DOHH2 (cell line): ENCODE measurements around the gene NFKBIZ.

Source experiments
- H3F3A ChIP-seq: fragments of 200-600 bp; sonication (generic), shearing (Covaris generic); 2 replicates; pipeline ENCODE4 v1.6.0; 2016; ENCODE audit warnings: antibody characterized with exemption, mild to moderate bottlenecking; ENCODE audit not compliant: control insufficient read depth, insufficient read depth
- H3K27ac ChIP-seq: fragments of 200-600 bp; sonication (generic); 2 replicates; pipeline ENCODE4 v1.5.1; 2014; ENCODE audit warnings: low read depth, mild to moderate bottlenecking, low read length, moderate library complexity
- H3K27me3 ChIP-seq: fragments of 200-600 bp; sonication (generic); 2 replicates; pipeline ENCODE4 v1.6.1; 2014; ENCODE audit warnings: mild to moderate bottlenecking, low read length, mixed read lengths; ENCODE audit not compliant: control insufficient read depth
- H3K36me3 ChIP-seq: fragments of 200-600 bp; sonication (generic); 2 replicates; pipeline ENCODE4 v1.6.1; 2014; ENCODE audit warnings: mild to moderate bottlenecking, low read length, moderate library complexity, mixed read lengths; ENCODE audit not compliant: control insufficient read depth
- H3K4me1 ChIP-seq: fragments of 200-600 bp; sonication (generic); 2 replicates; pipeline ENCODE4 v1.6.1; 2014; ENCODE audit warnings: mild to moderate bottlenecking, low read length, mixed read lengths; ENCODE audit not compliant: control insufficient read depth
- H3K4me2 ChIP-seq: fragments of 200-600 bp; sonication (generic); 2 replicates; pipeline ENCODE4 v1.6.0; 2014; ENCODE audit warnings: mild to moderate bottlenecking, low read length, moderate library complexity
- H3K4me3 ChIP-seq: fragments of 200-600 bp; sonication (generic); 2 replicates; pipeline ENCODE4 v1.5.1; 2014; ENCODE audit warnings: mild to moderate bottlenecking, low read length, mixed read lengths
- H3K79me2 ChIP-seq: fragments of 200-600 bp; sonication (generic); 2 replicates; pipeline ENCODE4 v1.6.1; 2014; ENCODE audit warnings: mild to moderate bottlenecking, low read length, mixed read lengths; ENCODE audit not compliant: control insufficient read depth
- H3K9me2 ChIP-seq: fragments of 200-600 bp; sonication (generic); replicated peaks from 2 replicates; pipeline ENCODE4 v1.6.1; 2014; ENCODE audit warnings: mild to moderate bottlenecking, low read length, mixed read lengths; ENCODE audit not compliant: control insufficient read depth
- H3K9me3 ChIP-seq: fragments of 200-600 bp; sonication (generic); 2 replicates; pipeline ENCODE4 v1.6.1; 2014; ENCODE audit warnings: antibody characterized with exemption, low read length, mixed read lengths; ENCODE audit not compliant: control insufficient read depth, insufficient read depth
- H4K20me1 ChIP-seq: fragments of 200-600 bp; sonication (generic); 2 replicates; pipeline ENCODE4 v1.6.0; 2014; ENCODE audit warnings: low read depth, mild to moderate bottlenecking, antibody characterized with exemption, low read length, moderate library complexity; ENCODE audit not compliant: control insufficient read depth, insufficient read depth
- CTCF ChIP-seq: fragments of 200-600 bp; sonication (generic); IDR thresholded peaks from one replicate; pipeline ENCODE4 v1.5.1; 2014; ENCODE audit warnings: antibody characterized with exemption, mild to moderate bottlenecking, low read depth, low read length; ENCODE audit not compliant: poor library complexity, severe bottlenecking
- EZH2phosphoT487 ChIP-seq: fragments of 200-600 bp; sonication (generic); IDR thresholded peaks from 2 replicates; pipeline ENCODE4 v1.6.1; 2017; ENCODE audit warnings: borderline replicate concordance, mild to moderate bottlenecking, antibody characterized with exemption, low read length, moderate library complexity, mixed read lengths

The NFKBIZ gene

GRCh38 chr3:101873619-101874018, 24.3 kb downstream of the NFKBIZ start:
- H3K27me3 ChIP-seq = no peaks in the 10 kb centered on the region
- peaks cover 14% of the 10 kb centered on the region for H3K4me1 ChIP-seq
- no peaks in the 10 kb centered on the region for H3F3A ChIP-seq
- no peak overlapping the region for H3K4me3 ChIP-seq
- no peak overlapping the region for H3K27ac ChIP-seq
- H3K9me2 ChIP-seq = no peaks in the 10 kb centered on the region
- no peaks in the 10 kb centered on the region for H4K20me1 ChIP-seq
- no peaks in the 10 kb centered on the region for H3K9me3 ChIP-seq
- no peaks in the 10 kb centered on the region for H3K79me2 ChIP-seq
- no peak overlapping the region for H3K4me2 ChIP-seq
- H3K36me3 ChIP-seq = no peaks in the 10 kb centered on the region
- no peak for TF ChIP-seq CTCF

- no peaks in the 10 kb centered on the region for H3K9me3 ChIP-seq
- H3K9me2 ChIP-seq = no peaks in the 10 kb centered on the region
- peaks cover 25% of the 10 kb centered on the region for H3K4me1 ChIP-seq
- H3K36me3 ChIP-seq = no peaks in the 10 kb centered on the region
- H3F3A ChIP-seq = no peaks in the 10 kb centered on the region
- H4K20me1 ChIP-seq = no peaks in the 10 kb centered on the region
- H3K4me3 ChIP-seq = no peak overlapping the region
- no peak overlapping the region for H3K27ac ChIP-seq
- H3K4me2 ChIP-seq = no peak overlapping the region
- H3K79me2 ChIP-seq = no peaks in the 10 kb centered on the region
- TF ChIP-seq CTCF (no peak), EZH2phosphoT487 (no peak)
- H3K27me3 ChIP-seq = no peaks in the 10 kb centered on the region
Measured at GRCh38 chr3:101876142-101876541, 26.8 kb downstream of the NFKBIZ start.

- H3K4me1 ChIP-seq = peaks cover 25% of the 10 kb centered on the region
- H3K79me2 ChIP-seq = no peaks in the 10 kb centered on the region
- no peaks in the 10 kb centered on the region for H4K20me1 ChIP-seq
- H3K36me3 ChIP-seq = no peaks in the 10 kb centered on the region
- H3K9me3 ChIP-seq = no peaks in the 10 kb centered on the region
- TF ChIP-seq EZH2phosphoT487 = no peak
- no peak for TF ChIP-seq CTCF
- H3K9me2 ChIP-seq = no peaks in the 10 kb centered on the region
- H3K27ac ChIP-seq = no peak overlapping the region
- H3K27me3 ChIP-seq = no peaks in the 10 kb centered on the region
- no peaks in the 10 kb centered on the region for H3F3A ChIP-seq
- H3K4me3 ChIP-seq = no peak overlapping the region
- no peak overlapping the region for H3K4me2 ChIP-seq
Measured at GRCh38 chr3:101878589-101878988, 29.3 kb downstream of the NFKBIZ start.

- H3F3A ChIP-seq = no peaks in the 10 kb centered on the region
- H3K4me2 ChIP-seq = no peak overlapping the region
- no peak overlapping the region for H3K4me3 ChIP-seq
- H3K4me1 ChIP-seq = peaks cover 25% of the 10 kb centered on the region
- H4K20me1 ChIP-seq = no peaks in the 10 kb centered on the region
- no peaks in the 10 kb centered on the region for H3K36me3 ChIP-seq
- H3K9me3 ChIP-seq = no peaks in the 10 kb centered on the region
- H3K27me3 ChIP-seq = no peaks in the 10 kb centered on the region
- H3K9me2 ChIP-seq = no peaks in the 10 kb centered on the region
- TF ChIP-seq CTCF (no peak), EZH2phosphoT487 (no peak)
- H3K79me2 ChIP-seq = no peaks in the 10 kb centered on the region
- H3K27ac ChIP-seq = no peak overlapping the region
Measured at GRCh38 chr3:101879102-101879501, 29.8 kb downstream of the NFKBIZ start.
